T-helper 22 cell (primary cell): ENCODE measurements around the gene UBP1.
"Not testable (repeated sequence)": the region's sequence is repeated elsewhere in the genome, so short reads cannot be mapped to it uniquely, and the experiment has no call there.

Source experiments
- DNase-seq: peaks from one replicate; pipeline ENCODE4 v3.0.0-alpha.2; 2020; ENCODE audit warnings: low read depth

The UBP1 gene

DNA sequence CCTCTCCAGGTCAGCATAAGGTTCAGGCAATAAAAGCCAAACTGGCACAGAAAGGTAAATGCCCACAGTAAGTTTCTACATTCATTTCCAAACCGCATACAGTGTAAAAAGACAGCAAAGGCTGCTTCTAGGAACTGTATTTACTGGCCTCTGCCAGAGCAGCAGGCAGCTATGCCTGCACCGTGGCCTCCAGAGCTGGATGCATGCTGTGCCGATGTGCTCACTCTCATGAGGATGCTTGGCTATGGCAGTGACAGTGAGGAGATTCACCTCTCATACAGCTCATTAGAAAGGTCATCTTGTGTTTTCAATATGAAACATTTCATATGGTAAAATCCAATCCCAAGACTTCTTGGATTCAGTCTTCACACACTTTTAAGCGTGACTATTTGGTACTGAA, 50.3 kb downstream of the UBP1 start:
- DNase-seq: no peak

- no peak for DNase-seq
Observed at GRCh38 chr3:33388374-33389100, 51.7 kb downstream of the UBP1 start.

- no peak for DNase-seq
Observed at GRCh38 chr3:33386631-33387030, 53.6 kb downstream of the UBP1 start.

- DNase-seq: no peak
Observed at GRCh38 chr3:33385423-33385822, 54.8 kb downstream of the UBP1 start.

DNA sequence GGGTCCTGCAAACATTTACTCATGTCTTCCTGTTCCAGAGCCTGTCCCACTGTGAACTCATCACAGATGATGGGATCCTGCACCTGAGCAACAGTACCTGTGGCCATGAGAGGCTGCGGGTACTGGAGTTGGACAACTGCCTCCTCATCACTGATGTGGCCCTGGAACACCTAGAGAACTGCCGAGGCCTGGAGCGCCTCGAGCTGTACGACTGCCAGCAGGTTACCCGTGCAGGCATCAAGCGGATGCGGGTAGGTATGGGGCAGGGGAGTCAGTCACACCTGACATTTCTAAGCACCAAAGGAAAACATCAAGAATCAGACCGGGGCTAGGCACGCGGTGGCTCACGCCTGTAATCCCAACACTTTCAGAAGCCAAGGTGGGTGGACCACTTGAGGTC, 56.3 kb downstream of the UBP1 start:
- no peak for DNase-seq

DNA sequence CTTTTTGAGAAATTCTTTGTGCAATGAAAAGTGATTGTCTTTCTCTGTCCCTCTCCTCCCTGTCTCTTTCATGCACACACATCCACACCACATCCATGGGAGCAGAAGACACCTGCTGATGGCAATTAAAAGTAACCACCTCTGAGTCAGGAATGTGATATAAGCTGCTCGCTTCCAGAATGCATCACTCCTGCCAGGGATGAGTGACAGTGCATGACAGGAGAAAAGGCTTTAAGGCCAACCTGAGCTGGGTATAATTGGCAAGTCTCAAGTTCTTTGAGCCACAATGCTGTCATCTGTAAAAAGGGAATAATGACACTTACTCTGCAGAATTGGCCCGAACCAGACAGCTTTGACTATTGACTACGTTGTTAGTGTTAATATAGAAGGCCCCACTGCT, 59.6 kb downstream of the UBP1 start:
- no peak for DNase-seq

GRCh38 chr3:33377931-33378330, 62.3 kb downstream of the UBP1 start:
- DNase-seq: no peak

- DNase-seq: no peak
Observed at GRCh38 chr3:33377489-33377888, 62.7 kb downstream of the UBP1 start.

DNA sequence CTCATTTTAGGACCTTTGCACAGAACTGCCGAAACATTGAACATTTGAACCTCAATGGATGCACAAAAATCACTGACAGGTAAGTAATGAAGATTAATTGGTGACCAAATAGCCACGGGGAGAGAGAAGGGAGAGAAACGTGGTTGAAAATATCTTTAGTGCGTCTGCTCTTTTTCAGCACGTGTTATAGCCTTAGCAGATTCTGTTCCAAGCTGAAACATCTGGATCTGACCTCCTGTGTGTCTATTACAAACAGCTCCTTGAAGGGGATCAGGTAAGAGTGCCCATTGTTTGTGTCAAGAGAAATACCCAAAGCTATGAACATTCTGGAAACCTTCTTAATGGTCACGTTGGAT, 67.1 kb downstream of the UBP1 start:
- DNase-seq: no peak

DNA sequence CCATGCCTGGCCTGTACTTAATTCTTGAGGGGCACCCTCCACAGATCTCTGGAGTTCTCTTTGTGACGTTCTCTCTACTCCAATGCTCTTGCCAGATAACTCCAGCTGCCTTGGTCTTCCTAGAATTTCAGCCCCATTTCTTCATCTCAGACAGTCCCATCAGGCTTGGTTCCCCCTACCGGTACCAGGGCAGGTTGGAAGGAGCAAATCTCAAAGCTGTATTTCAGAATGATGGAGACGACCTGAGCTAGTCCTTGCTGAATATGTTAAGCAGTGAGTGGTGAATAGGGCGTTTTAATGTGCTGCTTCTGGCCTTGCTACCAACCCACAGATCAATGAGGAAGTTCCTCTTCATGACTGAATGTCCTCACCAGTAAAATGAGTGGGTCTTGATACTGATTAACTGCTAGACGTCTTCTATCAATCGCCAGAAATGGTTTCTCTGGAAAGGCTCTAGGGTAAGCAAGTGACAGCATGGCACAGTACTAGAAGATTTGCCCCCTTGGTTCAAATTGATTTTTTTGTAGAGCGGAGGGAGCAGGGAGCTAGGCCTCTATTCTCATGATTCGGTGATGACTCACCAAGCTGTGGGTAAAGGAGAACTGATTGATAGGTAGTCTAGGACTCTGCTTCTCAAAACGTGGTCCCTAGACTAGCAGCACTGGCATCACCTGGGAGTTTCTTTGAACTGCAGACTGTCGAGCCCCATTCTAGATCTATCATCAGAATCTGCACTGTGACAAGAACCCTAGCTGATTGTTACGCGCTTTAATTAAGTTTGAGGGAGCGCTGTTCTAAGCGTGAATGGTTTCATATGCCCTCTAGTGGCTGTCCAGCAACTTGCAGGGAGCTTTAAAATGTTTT, 67.8 kb downstream of the UBP1 start:
- no peak for DNase-seq

DNA sequence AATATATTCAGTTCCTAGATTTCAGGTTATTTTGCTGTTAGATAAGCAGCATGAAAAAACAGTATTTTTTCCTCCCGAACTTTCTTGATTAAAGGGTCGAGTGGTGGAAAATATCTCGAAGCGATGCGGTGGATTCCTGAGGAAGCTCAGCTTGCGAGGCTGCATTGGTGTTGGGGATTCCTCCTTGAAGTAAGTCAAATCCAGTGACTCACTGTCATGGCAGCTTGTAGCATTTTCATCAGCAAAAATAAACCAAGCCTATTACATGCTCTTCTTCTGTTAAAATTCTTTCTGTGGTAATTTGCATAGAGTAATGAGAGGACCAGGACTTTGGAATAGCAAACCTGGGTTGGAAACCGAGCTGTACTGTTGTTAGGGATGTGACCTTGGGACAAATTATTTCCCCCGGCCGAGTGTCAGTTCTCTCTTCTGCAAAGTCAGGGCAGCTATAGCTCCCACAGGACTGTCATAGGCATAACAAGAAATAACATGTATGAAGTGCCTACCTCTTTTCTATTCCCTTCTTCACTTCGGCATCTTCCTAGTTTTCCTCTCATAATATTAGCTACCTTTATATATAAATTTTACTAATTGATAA, 75.6 kb downstream of the UBP1 start:
- DNase-seq: no peak

GRCh38 chr3:33364060-33364459, 76.1 kb downstream of the UBP1 start:
- no peak for DNase-seq

DNA sequence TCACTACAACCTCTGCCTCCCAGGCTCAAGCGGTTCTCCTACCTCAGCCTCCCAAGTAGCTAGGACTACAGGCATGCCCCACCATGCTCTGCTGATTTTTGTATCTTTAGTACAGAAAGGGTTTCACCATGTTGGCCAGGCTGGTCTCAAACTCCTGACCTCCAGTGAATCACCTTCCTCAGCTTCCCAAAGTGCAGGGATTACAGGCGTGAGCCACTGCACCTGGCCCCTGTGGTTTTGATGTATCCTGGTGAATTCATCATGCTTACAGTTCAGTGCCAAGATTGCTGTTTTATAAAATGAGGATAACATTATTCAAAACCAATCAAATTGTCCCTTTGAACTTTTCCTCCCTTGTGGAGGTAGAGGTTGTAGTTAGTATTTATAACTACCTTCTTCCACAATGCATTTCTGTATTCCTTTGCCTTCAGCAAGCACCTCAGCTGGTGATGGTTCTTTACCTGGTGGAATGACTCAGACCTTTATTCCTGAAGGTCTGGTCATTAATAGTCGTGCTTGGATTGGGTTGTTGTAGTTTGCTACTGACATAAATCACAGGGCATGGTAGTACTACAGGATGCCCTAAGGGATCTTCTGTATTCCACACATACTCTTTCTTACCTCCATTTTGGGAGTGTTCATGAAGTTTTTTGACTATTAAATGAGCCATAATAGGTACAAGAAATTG, 76.9 kb downstream of the UBP1 start:
- no peak for DNase-seq

- DNase-seq: no peak
Observed at GRCh38 chr3:33360136-33360825, 79.9 kb downstream of the UBP1 start.

DNA sequence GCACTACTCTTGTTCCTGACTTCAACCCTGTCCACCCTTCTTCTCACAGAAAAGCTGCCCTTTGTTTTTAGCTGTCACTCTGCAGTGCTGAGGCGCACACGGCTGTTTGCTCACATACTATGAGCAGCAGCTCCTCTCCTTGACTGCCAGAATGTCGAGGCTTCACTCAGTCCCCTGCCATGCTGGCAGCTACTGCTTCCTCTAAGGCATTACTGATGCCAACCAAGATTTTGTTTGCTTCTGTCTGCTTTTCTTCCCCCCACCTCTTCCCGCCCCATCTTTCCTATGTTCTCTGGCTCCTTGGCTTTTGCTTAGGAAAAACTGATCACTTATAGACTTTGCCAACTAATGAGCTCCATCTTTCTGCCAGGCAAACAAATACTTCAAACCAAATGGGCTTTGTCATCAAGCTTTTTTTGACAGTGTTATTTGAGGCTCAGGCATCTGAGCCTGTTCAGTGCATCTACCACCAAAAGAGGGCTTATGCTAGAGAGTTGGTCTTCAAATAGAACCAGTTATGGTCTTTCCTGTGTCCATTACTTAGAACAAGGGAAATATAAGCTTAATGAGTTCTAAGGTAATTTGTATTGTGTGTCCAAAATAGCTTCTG, 81.9 kb downstream of the UBP1 start:
- no peak for DNase-seq

DNA sequence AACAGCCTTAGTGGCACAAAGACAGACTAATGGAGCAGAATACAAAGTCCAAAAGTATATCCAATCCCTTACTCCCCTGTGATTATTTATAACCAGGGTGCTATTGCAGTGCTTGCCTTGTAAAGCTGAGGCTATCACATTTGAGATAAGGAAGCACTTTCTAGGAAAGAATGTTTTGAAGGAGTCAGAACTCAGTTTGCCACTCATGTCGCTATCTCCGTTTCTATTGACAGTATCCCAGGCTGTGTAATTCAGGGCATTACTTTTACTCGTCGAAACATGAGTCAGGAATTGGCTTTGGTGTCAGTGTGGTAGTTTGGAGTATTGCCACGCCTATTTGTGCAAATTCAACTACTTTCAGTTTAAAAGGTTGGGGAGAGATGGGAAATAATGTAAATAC, 84.6 kb downstream of the UBP1 start:
- no peak for DNase-seq

GRCh38 chr3:33339758-33340157, 100.4 kb downstream of the UBP1 start:
- no peak for DNase-seq

- DNase-seq: not testable (repeated sequence)
Observed at GRCh38 chr3:33338936-33339465, 101.2 kb downstream of the UBP1 start.
